Measurements from ENCODE around the gene RAG1.

DNA sequence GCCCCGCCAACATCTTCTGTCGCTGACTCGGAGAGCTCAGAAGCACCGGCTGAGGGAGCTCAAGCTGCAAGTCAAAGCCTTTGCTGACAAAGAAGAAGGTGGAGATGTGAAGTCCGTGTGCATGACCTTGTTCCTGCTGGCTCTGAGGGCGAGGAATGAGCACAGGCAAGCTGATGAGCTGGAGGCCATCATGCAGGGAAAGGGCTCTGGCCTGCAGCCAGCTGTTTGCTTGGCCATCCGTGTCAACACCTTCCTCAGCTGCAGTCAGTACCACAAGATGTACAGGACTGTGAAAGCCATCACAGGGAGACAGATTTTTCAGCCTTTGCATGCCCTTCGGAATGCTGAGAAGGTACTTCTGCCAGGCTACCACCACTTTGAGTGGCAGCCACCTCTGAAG lies 6.7 kb downstream of the RAG1 start:
- TF ChIP-seq, protein P1, sequence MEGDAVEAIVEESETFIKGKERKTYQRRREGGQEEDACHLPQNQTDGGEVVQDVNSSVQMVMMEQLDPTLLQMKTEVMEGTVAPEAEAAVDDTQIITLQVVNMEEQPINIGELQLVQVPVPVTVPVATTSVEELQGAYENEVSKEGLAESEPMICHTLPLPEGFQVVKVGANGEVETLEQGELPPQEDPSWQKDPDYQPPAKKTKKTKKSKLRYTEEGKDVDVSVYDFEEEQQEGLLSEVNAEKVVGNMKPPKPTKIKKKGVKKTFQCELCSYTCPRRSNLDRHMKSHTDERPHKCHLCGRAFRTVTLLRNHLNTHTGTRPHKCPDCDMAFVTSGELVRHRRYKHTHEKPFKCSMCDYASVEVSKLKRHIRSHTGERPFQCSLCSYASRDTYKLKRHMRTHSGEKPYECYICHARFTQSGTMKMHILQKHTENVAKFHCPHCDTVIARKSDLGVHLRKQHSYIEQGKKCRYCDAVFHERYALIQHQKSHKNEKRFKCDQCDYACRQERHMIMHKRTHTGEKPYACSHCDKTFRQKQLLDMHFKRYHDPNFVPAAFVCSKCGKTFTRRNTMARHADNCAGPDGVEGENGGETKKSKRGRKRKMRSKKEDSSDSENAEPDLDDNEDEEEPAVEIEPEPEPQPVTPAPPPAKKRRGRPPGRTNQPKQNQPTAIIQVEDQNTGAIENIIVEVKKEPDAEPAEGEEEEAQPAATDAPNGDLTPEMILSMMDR (IDR thresholded peaks at IDR 0.05): no peak
- TF ChIP-seq POLR2A (IDR thresholded peaks at IDR 0.05): no peak

Data from thyroid gland (tissue), 4 donors.